HepG2 (cell line): ENCODE data around the gene ZNF207. TPM values are rescaled to one million over a fixed set of nuclear protein-coding genes. Genes with fewer than 3 reads are reported as not detected.

Experiments used
- EZH2 ChIP-seq: conservative IDR thresholded peaks from 2 replicates; pipeline ENCODE4 v1.6.1; 2012; ENCODE audit warnings: mild to moderate bottlenecking, low read depth, low read length, moderate library complexity
- HBP1 ChIP-seq: IDR thresholded peaks from 2 replicates; pipeline ENCODE4 v1.6.1; 2016; ENCODE audit warnings: low read depth, control low read depth
- KDM2A ChIP-seq: sonication (generic); formaldehyde crosslinking; IDR thresholded peaks from 2 replicates; pipeline ENCODE4 v1.4.0; 2020; ENCODE audit warnings: low read depth, missing genetic modification reagents, borderline replicate concordance
- PAF1 ChIP-seq: IDR thresholded peaks from 2 replicates; pipeline ENCODE4 v1.6.1; 2016; ENCODE audit warnings: missing genetic modification reagents, missing compliant biosample characterization
- POLR2AphosphoS5 ChIP-seq: IDR thresholded peaks from 2 replicates; pipeline ENCODE4 v1.6.1; 2012; ENCODE audit warnings: low read depth, low read length
- TFE3 ChIP-seq: IDR thresholded peaks from 2 replicates; pipeline ENCODE4 v1.6.1; 2016
- ZBTB40 ChIP-seq, 2 experiments: fragments of 450-650 bp in 1 of 2; sonication (generic) in 1 of 2; formaldehyde crosslinking in 1 of 2; IDR thresholded peaks; 2 replicates each; pipeline versions ENCODE4 v1.6.1 to v1.8.0; 2016 to 2022; ENCODE audit warnings: antibody characterized with exemption in 1 of 2, mild to moderate bottlenecking in 1 of 2, missing genetic modification reagents in 1 of 2
- ZFP90 ChIP-seq: sonication (generic); formaldehyde crosslinking; IDR thresholded peaks from 2 replicates; pipeline ENCODE4 v1.8.0; 2022; ENCODE audit warnings: missing genetic modification reagents, mild to moderate bottlenecking, inconsistent platforms, borderline replicate concordance
- ZKSCAN1 ChIP-seq: fragments of 150-350 bp; IDR thresholded peaks from 2 replicates; pipeline ENCODE4 v1.6.1; 2014; ENCODE audit warnings: low read length
- ZNF251 ChIP-seq: sonication (generic); formaldehyde crosslinking; IDR thresholded peaks from 2 replicates; pipeline ENCODE4 v1.9.0; 2021; ENCODE audit warnings: mild to moderate bottlenecking, missing genetic modification reagents
- ZNF777 ChIP-seq: sonication (generic); formaldehyde crosslinking; IDR thresholded peaks from 2 replicates; pipeline ENCODE4 v1.4.0; 2020; ENCODE audit warnings: missing genetic modification reagents
- polyA plus RNA-seq, 8 experiments: library from polyadenylated mRNA; depleted of rRNA in 3 of 8; stranded (reverse) in 7 of 8; unstranded in 1 of 8; fragments of >200 nt; fragmentation: Illumina TruSeq in 4 of 8; extraction: Trizol in 4 of 8; gene quantifications; 2 replicates each; pipeline versions ENCODE4 v1.2.1 to v1.2.3, GENCODE V29; 2011 to 2016; ENCODE audit warnings: low read depth in 4 of 8, missing spikeins in 1 of 8, mixed read lengths in 1 of 8; ENCODE audit not compliant: insufficient read depth in 1 of 8
- total RNA-seq, 5 experiments: library from RNA; depleted of rRNA; stranded (reverse); fragments of >200 nt; fragmentation: Illumina TruSeq; extraction: Trizol; gene quantifications; 2 replicates each; pipeline ENCODE4 v1.2.3, GENCODE V29; 2016; ENCODE audit warnings: low read depth in 1 of 5
- TF ChIP-seq, protein P1 (sequence below): sonication (generic); formaldehyde crosslinking; IDR thresholded peaks from 2 replicates; pipeline ENCODE4 v1.5.1; 2020; ENCODE audit warnings: mild to moderate bottlenecking, missing genetic modification reagents, borderline replicate concordance
- TF ChIP-seq, protein P2 (sequence below): IDR thresholded peaks from 2 replicates; pipeline ENCODE4 v1.6.1; 2018; ENCODE audit warnings: missing genetic modification reagents

The ZNF207 gene
- total and polyA plus RNA-seq, 2 of the 13 experiments (the other 11 are each of a cell fraction or from before 2014, with no cell fraction given), result 150 to 164 TPM

- TF ChIP-seq ZKSCAN1 (0 out of 2 replicates have a peak, but pooled peaks have one; percentile 64), ZNF251 (CRISPR knock-in tag) (no peak), ZFP90 (peak; percentile 72; the same call in 1 of the 2 replicates), EZH2 (no peak), TFE3 (peak; percentile 61), POLR2AphosphoS5 (peak; percentile 67), ZBTB40 (IDR thresholded peaks at IDR 0.05) (0 out of 2 replicates have a peak, but pooled peaks have one; percentile 48), ZBTB40 (CRISPR knock-in tag; IDR thresholded peaks at IDR 0.05) (peak; percentile 96), ZNF777 (peak; percentile 89), HBP1 (CRISPR knock-in tag) (peak; percentile 94), KDM2A (CRISPR knock-in tag) (peak; percentile 99), PAF1 (CRISPR knock-in tag) (no peak)
- TF ChIP-seq, protein P1, sequence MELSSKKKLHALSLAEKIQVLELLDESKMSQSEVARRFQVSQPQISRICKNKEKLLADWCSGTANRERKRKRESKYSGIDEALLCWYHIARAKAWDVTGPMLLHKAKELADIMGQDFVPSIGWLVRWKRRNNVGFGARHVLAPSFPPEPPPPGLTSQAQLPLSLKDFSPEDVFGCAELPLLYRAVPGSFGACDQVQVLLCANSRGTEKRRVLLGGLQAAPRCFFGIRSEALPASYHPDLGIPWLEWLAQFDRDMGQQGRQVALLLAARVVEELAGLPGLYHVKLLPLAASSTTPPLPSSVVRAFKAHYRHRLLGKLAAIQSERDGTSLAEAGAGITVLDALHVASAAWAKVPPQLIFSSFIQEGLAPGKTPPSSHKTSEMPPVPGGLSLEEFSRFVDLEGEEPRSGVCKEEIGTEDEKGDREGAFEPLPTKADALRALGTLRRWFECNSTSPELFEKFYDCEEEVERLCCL (CRISPR knock-in tag), result no peak; the same call in 1 of the 2 replicates
- TF ChIP-seq, protein P2, sequence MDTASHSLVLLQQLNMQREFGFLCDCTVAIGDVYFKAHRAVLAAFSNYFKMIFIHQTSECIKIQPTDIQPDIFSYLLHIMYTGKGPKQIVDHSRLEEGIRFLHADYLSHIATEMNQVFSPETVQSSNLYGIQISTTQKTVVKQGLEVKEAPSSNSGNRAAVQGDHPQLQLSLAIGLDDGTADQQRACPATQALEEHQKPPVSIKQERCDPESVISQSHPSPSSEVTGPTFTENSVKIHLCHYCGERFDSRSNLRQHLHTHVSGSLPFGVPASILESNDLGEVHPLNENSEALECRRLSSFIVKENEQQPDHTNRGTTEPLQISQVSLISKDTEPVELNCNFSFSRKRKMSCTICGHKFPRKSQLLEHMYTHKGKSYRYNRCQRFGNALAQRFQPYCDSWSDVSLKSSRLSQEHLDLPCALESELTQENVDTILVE, result peak; percentile 86; the same call in 1 of the 2 replicates
These were observed 7.9 kb upstream of the ZNF207 start, which contains the start of gene C17orf75 (continued) for GRCh38 chr17:32341857-32342602.
